SK-N-SH (cell line): ENCODE results near the gene TRIM47. TPM values are rescaled to one million over a fixed set of nuclear protein-coding genes. Genes with fewer than 3 reads are reported as not detected.

Source experiments
- CTCF ChIA-PET: fragments of 300-600, 350-600 bp; formaldehyde crosslinking; extraction: SDS; loops from one replicate; lab custom pipeline; 2021; lab: Yijun Ruan, JAX
- POLR2A ChIA-PET: fragments of 350-600 bp; sonication (Branson Sonifier 250); formaldehyde crosslinking; extraction: SDS; loops from one replicate; lab custom pipeline; 2020; ENCODE audit warnings: antibody characterized with exemption, inconsistent platforms; lab: Yijun Ruan, JAX
- DNase-seq: peaks from one replicate; pipeline ENCODE4 v3.0.0; 2012
- H2AFZ ChIP-seq: fragments of 200-600 bp; sonication (generic); 2 replicates; pipeline ENCODE4 v1.8.1; 2016; ENCODE audit warnings: antibody characterized with exemption, mild to moderate bottlenecking, low read depth
- H3F3A ChIP-seq: fragments of 200-600 bp; sonication (generic); replicated peaks from 2 replicates; pipeline ENCODE3; 2016; ENCODE audit warnings: antibody characterized with exemption, mild to moderate bottlenecking; ENCODE audit not compliant: insufficient read depth
- H3K27ac ChIP-seq, 2 experiments: fragments of 200-500 bp in 1 of 2; fragments of 200-600 bp in 1 of 2; sonication (Bioruptor generic) in 1 of 2; sonication (generic), shearing (Covaris generic) in 1 of 2; 2 replicates each; pipeline versions ENCODE4 v1.5.1 to v1.6.1; 2014 to 2016; ENCODE audit warnings: low read depth in 2 of 2, inconsistent platforms in 1 of 2, low read length in 1 of 2, mild to moderate bottlenecking in 1 of 2, mixed read lengths in 1 of 2
- H3K27me3 ChIP-seq: fragments of 200-600 bp; sonication (generic), shearing (Covaris generic); 2 replicates; pipeline ENCODE4 v1.6.1; 2016; ENCODE audit warnings: mixed run types; ENCODE audit not compliant: insufficient read depth
- H3K36me3 ChIP-seq, 2 experiments: fragments of 200-500 bp in 1 of 2; fragments of 200-600 bp in 1 of 2; sonication (Bioruptor generic) in 1 of 2; sonication (generic) in 1 of 2; replicated peaks in 1 of 2; 2 replicates each; pipeline versions ENCODE3 to v1.5.1; 2014 to 2016; ENCODE audit warnings: low read length in 1 of 2, mild to moderate bottlenecking in 1 of 2; ENCODE audit not compliant: insufficient read depth in 2 of 2, control insufficient read depth in 1 of 2
- H3K4me1 ChIP-seq, 2 experiments: fragments of 200-500 bp in 1 of 2; fragments of 200-600 bp in 1 of 2; sonication (Bioruptor generic) in 1 of 2; sonication (generic), shearing (Covaris generic) in 1 of 2; 2 replicates each; pipeline versions ENCODE4 v1.5.1 to v1.6.1; 2014 to 2016; ENCODE audit warnings: low read depth in 1 of 2, low read length in 1 of 2, mixed run types in 1 of 2; ENCODE audit not compliant: insufficient read depth in 2 of 2, control insufficient read depth in 1 of 2
- H3K4me2 ChIP-seq: fragments of 200-600 bp; sonication (generic), shearing (Covaris generic); 2 replicates; pipeline ENCODE4 v1.6.1; 2017; ENCODE audit warnings: mixed run types
- H3K4me3 ChIP-seq, 2 experiments: fragments of 200-500 bp in 1 of 2; fragments of 200-600 bp in 1 of 2; sonication (Bioruptor generic) in 1 of 2; sonication (generic), shearing (Covaris generic) in 1 of 2; 2 replicates each; pipeline versions ENCODE4 v1.5.1 to v1.8.1; 2014 to 2016; ENCODE audit warnings: low read depth in 2 of 2, inconsistent platforms in 1 of 2, low read length in 1 of 2, mild to moderate bottlenecking in 1 of 2, mixed read lengths in 1 of 2, moderate library complexity in 1 of 2
- H3K79me2 ChIP-seq: fragments of 200-600 bp; sonication (generic); 2 replicates; pipeline ENCODE4 v1.8.1; 2017; ENCODE audit warnings: mild to moderate bottlenecking; ENCODE audit not compliant: insufficient read depth
- H3K9ac ChIP-seq: fragments of 200-600 bp; sonication (generic); 2 replicates; pipeline ENCODE4 v1.6.1; 2017; ENCODE audit warnings: mixed run types
- H3K9me2 ChIP-seq: fragments of 200-600 bp; sonication (generic); 2 replicates; pipeline ENCODE4 v1.6.1; 2017; ENCODE audit warnings: mixed run types
- H3K9me3 ChIP-seq: fragments of 200-600 bp; sonication (generic); 2 replicates; pipeline ENCODE4 v1.6.1; 2017; ENCODE audit warnings: mixed run types, mild to moderate bottlenecking, moderate library complexity
- H4K20me1 ChIP-seq: fragments of 200-600 bp; sonication (generic); 2 replicates; pipeline ENCODE4 v1.6.1; 2017; ENCODE audit warnings: mild to moderate bottlenecking, mixed run types; ENCODE audit not compliant: insufficient read depth
- CTCF ChIP-seq: fragments of 200-600 bp; sonication (generic); IDR thresholded peaks from 2 replicates; pipeline ENCODE4 v1.6.1; 2017; ENCODE audit warnings: antibody characterized with exemption, mild to moderate bottlenecking, moderate library complexity
- FOSL2 ChIP-seq: IDR thresholded peaks from 2 replicates; pipeline ENCODE4 v1.4.0; 2012; ENCODE audit warnings: low read depth, mild to moderate bottlenecking, moderate library complexity, borderline replicate concordance
- GABPA ChIP-seq: IDR thresholded peaks from 2 replicates; pipeline ENCODE4 v1.4.0; 2012; ENCODE audit warnings: low read depth, mild to moderate bottlenecking
- GATA2 ChIP-seq: sonication (generic); formaldehyde crosslinking; IDR thresholded peaks from 2 replicates; pipeline ENCODE4 v1.5.0; 2020; ENCODE audit warnings: mild to moderate bottlenecking, missing genetic modification reagents
- IRF3 ChIP-seq: fragments of 150-350 bp; IDR thresholded peaks from 2 replicates; pipeline ENCODE4 v1.6.1; 2016; ENCODE audit warnings: mild to moderate bottlenecking, low read depth, low read length
- MAX ChIP-seq: IDR thresholded peaks from 2 replicates; pipeline ENCODE4 v1.4.0; 2012; ENCODE audit warnings: low read depth
- NFIC ChIP-seq: IDR thresholded peaks from 2 replicates; pipeline ENCODE4 v1.4.0; 2012; ENCODE audit warnings: borderline replicate concordance
- NRF1 ChIP-seq: IDR thresholded peaks from 2 replicates; pipeline ENCODE4 v1.6.1; 2012; ENCODE audit warnings: low read depth, mild to moderate bottlenecking, low read length
- REST ChIP-seq: IDR thresholded peaks from 2 replicates; pipeline ENCODE4 v1.6.1; 2012; ENCODE audit warnings: mild to moderate bottlenecking, low read depth, low read length, moderate library complexity
- SIN3A ChIP-seq: IDR thresholded peaks from 2 replicates; pipeline ENCODE4 v1.6.1; 2012; ENCODE audit warnings: low read depth, mild to moderate bottlenecking, low read length, moderate library complexity, borderline replicate concordance
- SMC3 ChIP-seq: IDR thresholded peaks from 2 replicates; pipeline ENCODE4 v1.6.1; 2012; ENCODE audit warnings: low read depth, low read length, improper control_type of control experiment
- TAF1 ChIP-seq: IDR thresholded peaks from 2 replicates; pipeline ENCODE4 v1.6.1; 2012; ENCODE audit warnings: low read depth, mild to moderate bottlenecking, low read length, moderate library complexity, borderline replicate concordance
- TCF12 ChIP-seq: IDR thresholded peaks from 2 replicates; pipeline ENCODE4 v1.4.0; 2012
- WGBS: methylation state at CpG from one replicate; pipeline ENCODE4 v1.1.6; 2017; ENCODE audit warnings: low lambda C conversion rate; 5-methylcytosine and 5-hydroxymethylcytosine counted together
- polyA plus RNA-seq, 3 experiments: library from polyadenylated mRNA; depleted of rRNA; stranded (reverse); fragments of >200 nt; gene quantifications; 2 replicates each; pipeline ENCODE4 v1.2.3, GENCODE V29; 2012

TRIM47 gene
- polyA plus RNA-seq, 1 of the 3 experiments (the other 2 are of a cell fraction) = 5.1 TPM

GRCh38 chr17:75891022-75891604 lies 12.7 kb upstream of the TRIM47 start:
- H3K27me3 ChIP-seq = no peaks in the 10 kb centered on the region
- DNase-seq = no peak
- peaks cover 9 to 11% of the 10 kb centered on the region in 2 experiments; a peak in 3 of 4 replicates for H3K4me1 ChIP-seq
- no peaks in the 10 kb centered on the region for H4K20me1 ChIP-seq
- no peak overlapping the region for H3K4me3 ChIP-seq
- no peak for TF ChIP-seq FOSL2
- TF ChIP-seq TAF1 = no peak
- TF ChIP-seq MAX = no peak
- no peak for TF ChIP-seq SMC3
- TF ChIP-seq REST = no peak
- no peak overlapping the region for H3K4me2 ChIP-seq
- WGBS = 96% methylated on average over 29 of the region's 31 CpGs
- ChIA-PET POLR2A (no interaction called here), CTCF (interaction anchor here (1.4 to 16.0 kb wide), 5 partner anchors 13 to 143 kb away, joined by 4 to 214 read pairs (median 6); partner anchors contain the start of genes MRPL38 and TRIM47)
- no peak overlapping the region for H3K27ac ChIP-seq
- H2AFZ ChIP-seq = no peak overlapping the region
- no peak overlapping the region for H3K9ac ChIP-seq
- H3K9me3 ChIP-seq = no peaks in the 10 kb centered on the region
- H3K9me2 ChIP-seq = no peaks in the 10 kb centered on the region
- H3K36me3 ChIP-seq = peaks cover 0 to 15% of the 10 kb centered on the region in 2 experiments
- H3K79me2 ChIP-seq = peaks cover 29% of the 10 kb centered on the region
- H3F3A ChIP-seq = peaks cover 21% of the 10 kb centered on the region

- peaks cover 12% of the 10 kb centered on the region; the same call in 1 of the 2 replicates for H3K79me2 ChIP-seq
- H3K9me3 ChIP-seq = no peaks in the 10 kb centered on the region
- H3K4me1 ChIP-seq = no peaks in the 10 kb centered on the region; a peak in 1 of 4 replicates
- H3K4me3 ChIP-seq = no peak overlapping the region
- WGBS = 81% methylated on average over 6 of the region's 6 CpGs
- peaks cover 0 to 15% of the 10 kb centered on the region in 2 experiments for H3K36me3 ChIP-seq
- TF ChIP-seq GABPA = no peak
- no peak for TF ChIP-seq NFIC
- TF ChIP-seq NRF1 = no peak
- TF ChIP-seq IRF3 = no peak
- no peak for TF ChIP-seq REST
- no peak for TF ChIP-seq SIN3A
- no peak for TF ChIP-seq MAX
- TF ChIP-seq GATA2 (CRISPR knock-in tag) = no peak
- TF ChIP-seq SMC3 = no peak
- no peak for TF ChIP-seq CTCF
- no peak for TF ChIP-seq TCF12
- TF ChIP-seq, all 33 proteins: peak for 0
- Histone ChIP-seq H3F3A (peaks cover 21% of the 10 kb centered on the region), H4K20me1 (no peaks in the 10 kb centered on the region), H3K27ac (no peak overlapping the region), H3K9me2 (no peaks in the 10 kb centered on the region), H3K9ac (no peak overlapping the region), H3K4me2 (no peak overlapping the region), H3K27me3 (no peaks in the 10 kb centered on the region), H2AFZ (no peak overlapping the region)
- ChIA-PET POLR2A (interaction anchor here (1.3 kb wide), 1 partner anchor 11 kb away, joined by 4 read pairs; the partner anchor contains the start of gene TRIM47), CTCF (interaction anchor here (0.6 to 16.0 kb wide), 8 partner anchors 11 to 390 kb away, joined by 3 to 214 read pairs (median 4); partner anchors contain the start of genes MRPL38, TRIM47 and WBP2)
- no peak for DNase-seq
Measured at GRCh38 chr17:75889454-75889853, 11.1 kb upstream of the TRIM47 start.
